K562 (cell line): Measurements from ENCODE around the gene MARS1. TPM values are rescaled to one million over a fixed set of nuclear protein-coding genes. Genes with fewer than 3 reads are reported as not detected.
"Not testable (repeated sequence)": the region's sequence is repeated elsewhere in the genome, so short reads cannot be mapped to it uniquely, and the experiment has no call there.

Source experiments
- ATAC-seq: fragments of 200-7000 bp; cut with Tn5 transposase; 3 replicates; pipeline ENCODE4 v1.9.1; 2020; ENCODE audit warnings: moderate library complexity
- BruUV-seq: library from RNA; stranded (reverse); fragments of 400-500 nt; replicated peaks from 2 replicates; lab custom pipeline; 2021; lab: Mats Ljungman, UMichigan
- CTCF ChIA-PET: fragments of 300-600 bp; formaldehyde crosslinking; extraction: SDS; loops from one replicate; lab custom pipeline; 2021; ENCODE audit warnings: low intra/inter-chr PET ratio; lab: Yijun Ruan, JAX
- POLR2A ChIA-PET: fragments of 300-600, 350-650 bp; sonication (Branson Sonifier 250); formaldehyde crosslinking; extraction: SDS; loops from one replicate; lab custom pipeline; 2021; ENCODE audit warnings: antibody characterized with exemption, inconsistent platforms; lab: Yijun Ruan, JAX
- DNase-seq, 4 experiments: peaks; one replicate each; pipeline versions ENCODE4 v3.0.0 to v3.0.0-alpha.2; 2011 to 2018; ENCODE audit warnings: low spot score in 3 of 4, mixed read lengths in 3 of 4; ENCODE audit errors: extremely low read depth in 1 of 4
- FAIRE-seq: peaks from 2 replicates; lab custom pipeline; 2011; peaks lifted over from hg19 to GRCh38; lab: Jason Lieb, UNC
- H2AFZ ChIP-seq: 2 replicates; pipeline ENCODE4 v1.6.0; 2011; ENCODE audit warnings: low read depth, low read length, control low read depth, inconsistent platforms
- H3K27ac ChIP-seq: fragments of 200-600 bp; 3 replicates; pipeline ENCODE4 v1.8.0; 2011; ENCODE audit warnings: low read depth, mild to moderate bottlenecking, control low read depth, inconsistent platforms, low read length, moderate library complexity, mixed read lengths; ENCODE audit errors: extremely low read depth
- H3K27me3 ChIP-seq, 2 experiments: fragments of 300-600 bp in 1 of 2; 2 replicates in 1 of 2; 3 replicates in 1 of 2; pipeline versions ENCODE4 v1.6.0 to v1.8.0; 2011; ENCODE audit warnings: inconsistent platforms in 2 of 2, low read length in 2 of 2, mild to moderate bottlenecking in 1 of 2, mixed read lengths in 1 of 2, moderate library complexity in 1 of 2; ENCODE audit not compliant: control insufficient read depth in 2 of 2, insufficient read depth in 2 of 2
- H3K36me3 ChIP-seq: fragments of 300-600 bp; 3 replicates; pipeline ENCODE4 v1.8.0; 2011; ENCODE audit warnings: mild to moderate bottlenecking, low read length, inconsistent platforms; ENCODE audit not compliant: control insufficient read depth, insufficient read depth
- H3K4me1 ChIP-seq, 2 experiments: fragments of 200-600 bp in 1 of 2; replicated peaks in 1 of 2; 2 replicates in 1 of 2; 3 replicates in 1 of 2; pipeline versions ENCODE4 v1.5.1 to v1.8.0; 2011; ENCODE audit warnings: inconsistent platforms in 2 of 2, low read length in 2 of 2, mild to moderate bottlenecking in 1 of 2, mixed read lengths in 1 of 2, moderate library complexity in 1 of 2; ENCODE audit not compliant: control insufficient read depth in 2 of 2, insufficient read depth in 2 of 2
- H3K4me2 ChIP-seq: 2 replicates; pipeline ENCODE4 v1.6.1; 2011; ENCODE audit warnings: low read length, control low read depth, inconsistent platforms, mixed read lengths; ENCODE audit not compliant: insufficient read depth
- H3K4me3 ChIP-seq: fragments of 200-600 bp; sonication (generic), shearing (Covaris generic); 2 replicates; pipeline ENCODE4 v1.5.1; 2016; ENCODE audit warnings: control low read depth, inconsistent platforms
- H3K79me2 ChIP-seq: fragments of 200-600 bp; 3 replicates; pipeline ENCODE4 v1.8.0; 2011; ENCODE audit warnings: low read length, inconsistent platforms; ENCODE audit not compliant: control insufficient read depth, insufficient read depth
- H3K9ac ChIP-seq, 2 experiments: 2 replicates each; pipeline versions ENCODE4 v1.6.0 to v1.6.1; 2011; ENCODE audit warnings: low read depth in 2 of 2, low read length in 2 of 2, control low read depth in 1 of 2, inconsistent platforms in 1 of 2, mild to moderate bottlenecking in 1 of 2, mixed read lengths in 1 of 2; ENCODE audit not compliant: insufficient read depth in 1 of 2
- H3K9me1 ChIP-seq: one replicate; pipeline ENCODE4 v1.6.0; 2011; ENCODE audit warnings: inconsistent platforms, mild to moderate bottlenecking, low read length, moderate library complexity; ENCODE audit not compliant: control insufficient read depth, insufficient read depth
- H3K9me3 ChIP-seq: replicated peaks from 2 replicates; pipeline ENCODE4 v1.5.1; 2011; ENCODE audit warnings: low read depth, low read length, inconsistent platforms; ENCODE audit not compliant: control insufficient read depth, insufficient read depth
- H4K20me1 ChIP-seq: replicated peaks from 2 replicates; pipeline ENCODE4 v1.6.1; 2011; ENCODE audit warnings: low read length, inconsistent platforms, mixed read lengths; ENCODE audit not compliant: control insufficient read depth, insufficient read depth
- CHD1 ChIP-seq: fragments of 200-600 bp; sonication (generic); IDR thresholded peaks from one replicate; pipeline ENCODE4 v1.6.1; 2012; ENCODE audit warnings: mild to moderate bottlenecking, moderate library complexity, low read length, inconsistent platforms
- ELF4 ChIP-seq: fragments of 450-650 bp; formaldehyde crosslinking; IDR thresholded peaks from 2 replicates; pipeline ENCODE4 v1.4.0; 2022; ENCODE audit warnings: missing genetic modification characterization
- EP300 ChIP-seq: IDR thresholded peaks from 2 replicates; pipeline ENCODE4 v1.6.1; 2012; ENCODE audit warnings: low read length, improper control_type of control experiment
- TRIM28 ChIP-seq: fragments of 450-650 bp; IDR thresholded peaks from 2 replicates; pipeline ENCODE4 v1.6.1; 2017
- ZNF707 ChIP-seq: fragments of 250-450 bp; sonication (Bioruptor Pico); conservative IDR thresholded peaks from 2 replicates; pipeline ENCODE4 v1.8.0; 2022; ENCODE audit warnings: inconsistent platforms, mild to moderate bottlenecking, moderate library complexity
- WGBS: fragments of 100-300 bp; shearing (Covaris generic); methylation state at CpG from one replicate; pipeline ENCODE4 v1.1.6; 2016; ENCODE audit warnings: low coverage, mixed read lengths; ENCODE audit not compliant: insufficient coverage; ENCODE audit errors: missing lambda C conversion rate; 5-methylcytosine and 5-hydroxymethylcytosine counted together
- in situ Hi-C: fragments of 300-500 bp; cut with MboI; formaldehyde crosslinking; loops from 4 replicates; pipeline ENCODE4 v1.15.0; 2018; ENCODE audit warnings: inconsistent platforms, mixed read lengths
- intact Hi-C: fragments of 100-400 bp; cut with micrococcal nuclease; formaldehyde crosslinking; loops from 2 replicates; pipeline ENCODE4 v1.14.2; 2022
- polyA plus RNA-seq, 8 experiments: library from polyadenylated mRNA; depleted of rRNA in 4 of 8; stranded (reverse) in 5 of 8; unstranded in 3 of 8; fragments of >200 nt; fragmentation: Nextera tagmentation in 2 of 8; fragmentation: Illumina TruSeq in 1 of 8; extraction: Ambion mirVana in 2 of 8; extraction: Trizol in 1 of 8; gene quantifications; 2 replicates each; pipeline versions ENCODE4 v1.2.1 to v1.2.3, GENCODE V29; 2011 to 2014; ENCODE audit warnings: inconsistent platforms in 1 of 8, missing spikeins in 1 of 8
- total RNA-seq, 7 experiments: library from RNA; depleted of rRNA in 6 of 7; stranded (reverse); fragments of >200 nt in 6 of 7; fragmentation: Illumina TruSeq in 2 of 7; extraction: Trizol in 2 of 7; gene quantifications; 2 replicates each; pipeline versions ENCODE4 v1.2.1 to v1.2.3, GENCODE V29; 2011 to 2021; ENCODE audit warnings: low replicate concordance in 1 of 7

Gene MARS1
- total and polyA plus RNA-seq, 9 of the 15 experiments (the other 6 are each of a cell fraction or from before 2014, with no cell fraction given): 117 to 382 (median 220) TPM

DNA sequence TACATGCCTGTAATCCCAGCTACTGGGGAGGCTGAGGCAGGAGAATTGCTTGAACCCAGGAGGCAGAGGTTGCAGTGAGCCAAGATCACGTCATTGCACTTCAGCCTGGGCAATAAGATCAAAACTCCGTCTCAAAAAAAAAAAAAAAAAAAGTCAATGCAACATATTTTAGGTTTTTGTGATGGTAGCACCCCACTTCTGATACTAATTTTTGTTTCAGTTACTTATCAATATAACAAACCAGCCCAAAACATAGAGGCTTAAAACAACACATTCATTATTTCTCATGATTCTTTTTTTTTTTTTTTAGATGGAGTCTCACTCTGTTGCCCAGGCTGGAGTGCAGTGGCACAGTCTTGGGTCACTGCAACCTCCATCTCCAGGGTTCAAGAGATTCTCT is 46.5 kb upstream of the MARS1 start:
- CTCF ChIA-PET, H3K27me3 ChIP-seq, H3K4me2 ChIP-seq, H3K4me1 ChIP-seq, BruUV-seq, H3K9me3 ChIP-seq, in situ Hi-C loops, H3K9me1 ChIP-seq, DNase-seq, FAIRE-seq, H2AFZ ChIP-seq, H3K79me2 ChIP-seq, H3K9ac ChIP-seq, H3K36me3 ChIP-seq, ATAC-seq, H3K4me3 ChIP-seq, H4K20me1 ChIP-seq, H3K27ac ChIP-seq, intact Hi-C loops: not testable (repeated sequence)
- 20% methylated on average over 2 of the region's 2 CpGs for WGBS
- TF ChIP-seq TRIM28: peak; percentile 60; the same call in 1 of the 2 replicates
- TF ChIP-seq ZNF707: peak; percentile 97
- POLR2A ChIA-PET: interaction anchor here (0.7 to 1.8 kb wide), 3 partner anchors 10 to 46 kb away, joined by 3 to 4 read pairs (median 3); partner anchors contain the start of gene INHBE

DNA sequence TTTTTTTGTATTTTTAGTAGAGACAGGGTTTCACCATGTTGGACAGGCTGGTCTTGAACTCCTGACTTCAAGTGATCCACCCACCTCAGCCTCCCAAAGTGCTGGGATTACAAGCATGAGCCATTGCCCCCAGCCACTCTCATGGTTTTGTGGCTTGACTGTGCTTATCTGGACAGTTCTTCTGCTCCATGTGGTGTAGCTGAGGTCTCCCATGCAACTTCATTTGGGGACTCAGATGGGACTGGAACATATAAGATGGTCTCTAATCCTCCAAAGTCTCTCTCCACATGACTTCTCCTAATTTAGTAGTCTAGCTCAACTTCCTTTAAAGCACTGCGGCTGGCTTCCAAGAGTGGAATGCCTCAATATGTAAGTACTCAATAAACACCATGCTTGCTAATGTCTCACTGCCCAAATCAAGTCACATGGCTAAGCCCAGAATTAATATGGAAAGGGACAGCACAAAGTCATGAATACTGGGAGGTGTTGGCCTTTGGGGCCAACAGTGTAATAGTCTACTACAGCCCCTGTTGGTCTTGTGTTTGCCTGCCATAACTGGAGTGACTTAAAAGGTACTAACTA is 45.9 kb upstream of the MARS1 start:
- Histone ChIP-seq H3K4me2 (no peak overlapping the region), H3K27ac (no peak overlapping the region), H3K9me1 (no peaks in the 10 kb centered on the region), H4K20me1 (no peaks in the 10 kb centered on the region), H3K9me3 (0 out of 2 replicates have a peak, but pooled peaks cover 3% of the 10 kb centered on the region), H3K4me3 (no peak overlapping the region), H3K9ac (no peak overlapping the region), H2AFZ (no peak overlapping the region), H3K36me3 (no peaks in the 10 kb centered on the region), H3K4me1 (peaks cover 0 to 4% of the 10 kb centered on the region in 2 experiments; a peak in 1 of 5 replicates), H3K27me3 (no peaks in the 10 kb centered on the region), H3K79me2 (no peaks in the 10 kb centered on the region)
- no TSS peak for BruUV-seq
- CTCF ChIA-PET: no interaction called here
- intact Hi-C loops (no loop called here), in situ Hi-C loops (no loop called here)
- DNase-seq (no peak), FAIRE-seq (no peak), ATAC-seq (no peak)
- WGBS: 82% methylated on average over 1 of the region's 1 CpG
- TF ChIP-seq CHD1: no peak
- TF ChIP-seq EP300: no peak
- TF ChIP-seq ELF4 (CRISPR knock-in tag): no peak
- POLR2A ChIA-PET: interaction anchor here (0.7 to 1.8 kb wide), 4 partner anchors 9 to 208 kb away, joined by 3 to 5 read pairs (median 4); partner anchors contain the start of gene INHBE
